GM21528 (cell line): ENCODE data around the gene SNRPB.
"Not testable (repeated sequence)": the region's sequence is repeated elsewhere in the genome, so short reads cannot be mapped to it uniquely, and the experiment has no call there.

ENCODE experiments used
- ATAC-seq: cut with Tn5 transposase; IDR thresholded peaks from one replicate; pipeline ENCODE4 v1.9.1; 2021; ENCODE audit warnings: mild to moderate bottlenecking, moderate library complexity; ENCODE audit not compliant: unreplicated experiment, low FRiP score

SNRPB gene

GRCh38 chr20:2470423-2471193 lies at the start of gene SNRPB:
SNRPB (minus strand) TSS chr20:2470789; CDS start chr20:2470690, 99 bp downstream.
- peak; percentile 96 for ATAC-seq

- no peak for ATAC-seq
Observed at GRCh38 chr20:2519115-2519809, 48.7 kb upstream of the SNRPB start.

- ATAC-seq, result no peak
Observed at GRCh38 chr20:2518558-2518957, 48.0 kb upstream of the SNRPB start.

- no peak for ATAC-seq
Observed at GRCh38 chr20:2518096-2518495, 47.5 kb upstream of the SNRPB start.

- no peak for ATAC-seq
Observed at GRCh38 chr20:2516399-2516798, 45.8 kb upstream of the SNRPB start.

- ATAC-seq, result no peak
Observed at GRCh38 chr20:2515203-2515602, 44.6 kb upstream of the SNRPB start.

GRCh38 chr20:2509794-2510193 lies 39.2 kb upstream of the SNRPB start:
- ATAC-seq, result no peak

- ATAC-seq, result no peak
Observed at GRCh38 chr20:2509468-2509781, 38.8 kb upstream of the SNRPB start.

GRCh38 chr20:2508631-2509467 lies 38.3 kb upstream of the SNRPB start, which contains the start of gene ZNF343:
ZNF343 (minus strand) TSS chr20:2508915; CDS start chr20:2493895, 15,020 bp downstream.
- ATAC-seq, result peak; percentile 96

- no peak for ATAC-seq
Observed at GRCh38 chr20:2507875-2508630, 37.5 kb upstream of the SNRPB start.

GRCh38 chr20:2507464-2507863 lies 36.9 kb upstream of the SNRPB start:
- ATAC-seq, result no peak

GRCh38 chr20:2506426-2506825 lies 35.8 kb upstream of the SNRPB start:
- ATAC-seq, result not testable (repeated sequence)

GRCh38 chr20:2504803-2505202 lies 34.2 kb upstream of the SNRPB start:
- not testable (repeated sequence) for ATAC-seq

- not testable (repeated sequence) for ATAC-seq
Observed at GRCh38 chr20:2502808-2503384, 32.3 kb upstream of the SNRPB start.

- no peak for ATAC-seq
Observed at GRCh38 chr20:2485661-2486060, 15.1 kb upstream of the SNRPB start.

GRCh38 chr20:2485080-2485479 lies 14.5 kb upstream of the SNRPB start:
- no peak for ATAC-seq

GRCh38 chr20:2483504-2483903 lies 12.9 kb upstream of the SNRPB start:
- ATAC-seq, result no peak

GRCh38 chr20:2480381-2480780 lies 9.8 kb upstream of the SNRPB start:
- no peak for ATAC-seq

GRCh38 chr20:2476742-2477615 lies 6.4 kb upstream of the SNRPB start:
- ATAC-seq, result no peak
